SU-DHL-6 (cell line): ENCODE data around the gene NCKAP5.

Experiments
- H2AFZ ChIP-seq: fragments of 200-600 bp; sonication (generic); 2 replicates; pipeline ENCODE4 v1.6.1; 2014; ENCODE audit warnings: low read depth, mild to moderate bottlenecking, moderate library complexity, mixed read lengths, antibody characterized with exemption, low read length; ENCODE audit not compliant: severe bottlenecking
- H3F3A ChIP-seq: fragments of 200-600 bp; shearing (Covaris generic); 2 replicates; pipeline ENCODE4 v1.6.0; 2016; ENCODE audit warnings: antibody characterized with exemption, mild to moderate bottlenecking; ENCODE audit not compliant: insufficient read depth
- H3K27ac ChIP-seq: fragments of 200-600 bp; sonication (generic); 2 replicates; pipeline ENCODE4 v1.5.1; 2016; ENCODE audit warnings: low read depth, mild to moderate bottlenecking, low read length, moderate library complexity, mixed read lengths
- H3K27me3 ChIP-seq: fragments of 200-600 bp; sonication (generic), shearing (Covaris generic); 2 replicates; pipeline ENCODE4 v1.6.0; 2014; ENCODE audit warnings: mild to moderate bottlenecking, low read length
- H3K36me3 ChIP-seq: fragments of 200-600 bp; sonication (generic); 2 replicates; pipeline ENCODE4 v1.6.1; 2014; ENCODE audit warnings: mild to moderate bottlenecking, low read length, mixed read lengths
- H3K4me2 ChIP-seq: fragments of 300-600, 200-600 bp; shearing (Covaris generic), sonication (generic); 2 replicates; pipeline ENCODE4 v1.6.0; 2014; ENCODE audit warnings: low read length, low read depth, mild to moderate bottlenecking; ENCODE audit not compliant: poor library complexity, severe bottlenecking
- H3K4me3 ChIP-seq: fragments of 200-600 bp; sonication (generic); 2 replicates; pipeline ENCODE4 v1.5.1; 2014; ENCODE audit warnings: antibody characterized with exemption, low read length, mild to moderate bottlenecking, mixed read lengths; ENCODE audit not compliant: insufficient read depth, poor library complexity, severe bottlenecking
- H3K79me2 ChIP-seq: fragments of 200-600 bp; sonication (generic); 2 replicates; pipeline ENCODE4 v1.6.1; 2014; ENCODE audit warnings: mild to moderate bottlenecking, low read length, moderate library complexity; ENCODE audit not compliant: insufficient read depth
- H3K9ac ChIP-seq: fragments of 200-600 bp; sonication (generic); 2 replicates; pipeline ENCODE4 v1.7.0; 2014; ENCODE audit warnings: mild to moderate bottlenecking, low read length
- H3K9me2 ChIP-seq: fragments of 200-600 bp; sonication (generic); replicated peaks from 2 replicates; pipeline ENCODE4 v1.6.1; 2014; ENCODE audit warnings: low read length; ENCODE audit not compliant: insufficient read depth
- H3K9me3 ChIP-seq: fragments of 200-600 bp; sonication (generic); 2 replicates; pipeline ENCODE4 v1.6.1; 2014; ENCODE audit warnings: low read length, mixed read lengths; ENCODE audit not compliant: insufficient read depth
- H4K20me1 ChIP-seq: fragments of 200-600 bp; sonication (generic); 2 replicates; pipeline ENCODE4 v1.6.1; 2014; ENCODE audit warnings: low read depth, mild to moderate bottlenecking, antibody characterized with exemption, low read length, moderate library complexity, mixed read lengths
- CTCF ChIP-seq: fragments of 200-600 bp; sonication (generic); IDR thresholded peaks from one replicate; pipeline ENCODE4 v1.5.1; 2017; ENCODE audit warnings: antibody characterized with exemption, mild to moderate bottlenecking, low read length, moderate library complexity; ENCODE audit not compliant: insufficient read depth, poor library complexity, severe bottlenecking
- EZH2phosphoT487 ChIP-seq: fragments of 200-600 bp; sonication (generic), shearing (Covaris generic); conservative IDR thresholded peaks from 2 replicates; pipeline ENCODE4 v1.6.1; 2018; ENCODE audit warnings: mild to moderate bottlenecking, antibody characterized with exemption, low read length, moderate library complexity, mixed read lengths

NCKAP5 gene

GRCh38 chr2:132664096-132664495, 904.2 kb downstream of the NCKAP5 start:
- no peaks in the 10 kb centered on the region for H3K79me2 ChIP-seq
- no peak overlapping the region for H3K27ac ChIP-seq
- no peaks in the 10 kb centered on the region for H3K36me3 ChIP-seq
- H3K4me2 ChIP-seq, result no peak overlapping the region
- H3K9me2 ChIP-seq, result no peaks in the 10 kb centered on the region
- no peaks in the 10 kb centered on the region for H3F3A ChIP-seq
- H4K20me1 ChIP-seq, result no peaks in the 10 kb centered on the region
- no peaks in the 10 kb centered on the region for H3K27me3 ChIP-seq
- TF ChIP-seq EZH2phosphoT487, result no peak
- no peak for TF ChIP-seq CTCF
- no peak overlapping the region for H3K4me3 ChIP-seq
- H2AFZ ChIP-seq, result no peak overlapping the region
- H3K9ac ChIP-seq, result no peak overlapping the region
- no peaks in the 10 kb centered on the region for H3K9me3 ChIP-seq

- Histone ChIP-seq H2AFZ (no peak overlapping the region), H3K9me2 (no peaks in the 10 kb centered on the region), H4K20me1 (no peaks in the 10 kb centered on the region), H3K9me3 (no peaks in the 10 kb centered on the region), H3K9ac (no peak overlapping the region), H3K4me2 (no peak overlapping the region), H3F3A (no peaks in the 10 kb centered on the region), H3K27me3 (no peaks in the 10 kb centered on the region), H3K27ac (no peak overlapping the region), H3K36me3 (no peaks in the 10 kb centered on the region), H3K79me2 (no peaks in the 10 kb centered on the region), H3K4me3 (no peak overlapping the region)
- no peak for TF ChIP-seq CTCF
- TF ChIP-seq EZH2phosphoT487, result no peak
These were observed 905.5 kb downstream of the NCKAP5 start for GRCh38 chr2:132662732-132663131.

GRCh38 chr2:132659331-132659730, 908.9 kb downstream of the NCKAP5 start:
- Histone ChIP-seq H3F3A (no peaks in the 10 kb centered on the region), H3K4me2 (no peak overlapping the region), H3K9me2 (no peaks in the 10 kb centered on the region), H3K27me3 (no peaks in the 10 kb centered on the region), H4K20me1 (no peaks in the 10 kb centered on the region), H3K36me3 (no peaks in the 10 kb centered on the region), H2AFZ (no peak overlapping the region), H3K79me2 (no peaks in the 10 kb centered on the region), H3K9me3 (no peaks in the 10 kb centered on the region), H3K4me3 (no peak overlapping the region), H3K27ac (no peak overlapping the region), H3K9ac (no peak overlapping the region)
- TF ChIP-seq EZH2phosphoT487, result no peak

GRCh38 chr2:132656266-132656975, 911.8 kb downstream of the NCKAP5 start:
- Histone ChIP-seq H3K9ac (no peak overlapping the region), H3K9me3 (no peaks in the 10 kb centered on the region), H2AFZ (no peak overlapping the region), H3K36me3 (no peaks in the 10 kb centered on the region), H3F3A (no peaks in the 10 kb centered on the region), H3K9me2 (no peaks in the 10 kb centered on the region), H3K27me3 (no peaks in the 10 kb centered on the region), H3K79me2 (no peaks in the 10 kb centered on the region), H3K4me2 (no peak overlapping the region), H4K20me1 (no peaks in the 10 kb centered on the region), H3K4me3 (no peak overlapping the region), H3K27ac (no peak overlapping the region)
- TF ChIP-seq EZH2phosphoT487, result no peak
